ENCODE measurements around the gene ARG2.

The ARG2 gene

GRCh38 chr14:67641902-67642749 is 22.4 kb downstream of the ARG2 start:
- DNase-seq = no peak

DNA sequence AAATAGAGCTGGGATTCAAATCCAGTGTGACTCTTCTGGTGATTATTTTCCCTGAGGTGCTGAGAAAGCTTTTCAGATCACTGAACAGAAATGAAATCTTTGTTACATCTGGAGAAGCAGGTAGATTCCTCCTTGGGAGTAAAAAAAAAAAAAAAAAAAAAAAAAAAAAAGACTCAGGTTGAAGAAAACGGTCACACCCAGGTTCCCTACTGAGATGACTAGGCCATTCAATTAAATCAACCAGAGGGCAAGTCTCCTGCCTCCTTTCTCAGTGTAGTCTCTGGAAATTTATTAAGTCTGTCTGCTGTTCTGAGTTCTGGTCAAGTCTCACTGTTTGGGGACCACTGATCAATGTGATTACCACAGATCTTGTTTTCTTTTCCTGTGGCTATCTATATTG is 24.0 kb downstream of the ARG2 start:
- no peak for DNase-seq

DNA sequence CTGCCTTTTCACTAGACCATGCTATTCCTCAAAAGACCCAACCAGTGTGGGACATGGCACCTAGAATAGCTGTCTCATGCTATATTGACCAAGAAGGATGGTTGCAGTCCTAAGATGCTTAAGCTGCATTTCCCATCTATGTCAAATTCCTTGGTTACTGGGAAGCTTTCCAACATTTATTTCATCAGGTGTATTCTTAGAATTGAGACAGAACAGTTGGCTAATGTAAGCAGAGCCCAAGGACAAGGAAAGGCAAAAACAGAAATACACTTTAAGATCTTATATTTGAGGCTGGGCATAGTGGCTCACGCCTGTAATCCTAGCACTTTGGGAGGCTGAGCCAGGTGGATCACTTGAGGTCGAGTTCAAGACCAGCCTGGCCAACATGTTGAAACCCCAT is 24.7 kb downstream of the ARG2 start:
- no peak for DNase-seq

DNA sequence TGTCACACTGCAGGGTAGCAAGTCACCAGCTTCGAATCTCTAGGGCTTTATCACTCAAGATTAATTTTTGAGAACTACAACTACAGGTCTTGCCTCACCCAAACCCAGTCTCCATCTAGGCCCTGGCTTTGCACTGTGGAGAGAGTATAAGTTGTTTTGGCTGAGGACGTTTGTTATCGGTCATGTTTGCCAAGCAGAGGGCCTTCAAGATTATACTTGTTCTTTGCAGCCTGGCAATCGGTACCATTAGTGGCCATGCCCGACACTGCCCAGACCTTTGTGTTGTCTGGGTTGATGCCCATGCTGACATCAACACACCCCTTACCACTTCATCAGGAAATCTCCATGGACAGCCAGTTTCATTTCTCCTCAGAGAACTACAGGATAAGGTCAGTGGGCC is 25.7 kb downstream of the ARG2 start:
- no peak for DNase-seq

GRCh38 chr14:67646131-67646530 is 26.4 kb downstream of the ARG2 start:
- no peak for DNase-seq

- peak in 1 of 2 experiments; percentile 16 for DNase-seq
These were observed 30.4 kb downstream of the ARG2 start for GRCh38 chr14:67650151-67650550.

DNA sequence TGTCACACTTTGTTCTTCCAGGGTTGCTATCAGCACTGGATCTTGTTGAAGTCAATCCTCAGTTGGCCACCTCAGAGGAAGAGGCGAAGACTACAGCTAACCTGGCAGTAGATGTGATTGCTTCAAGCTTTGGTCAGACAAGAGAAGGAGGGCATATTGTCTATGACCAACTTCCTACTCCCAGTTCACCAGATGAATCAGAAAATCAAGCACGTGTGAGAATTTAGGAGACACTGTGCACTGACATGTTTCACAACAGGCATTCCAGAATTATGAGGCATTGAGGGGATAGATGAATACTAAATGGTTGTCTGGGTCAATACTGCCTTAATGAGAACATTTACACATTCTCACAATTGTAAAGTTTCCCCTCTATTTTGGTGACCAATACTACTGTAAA is 31.0 kb downstream of the ARG2 start:
- no peak for DNase-seq

DNA sequence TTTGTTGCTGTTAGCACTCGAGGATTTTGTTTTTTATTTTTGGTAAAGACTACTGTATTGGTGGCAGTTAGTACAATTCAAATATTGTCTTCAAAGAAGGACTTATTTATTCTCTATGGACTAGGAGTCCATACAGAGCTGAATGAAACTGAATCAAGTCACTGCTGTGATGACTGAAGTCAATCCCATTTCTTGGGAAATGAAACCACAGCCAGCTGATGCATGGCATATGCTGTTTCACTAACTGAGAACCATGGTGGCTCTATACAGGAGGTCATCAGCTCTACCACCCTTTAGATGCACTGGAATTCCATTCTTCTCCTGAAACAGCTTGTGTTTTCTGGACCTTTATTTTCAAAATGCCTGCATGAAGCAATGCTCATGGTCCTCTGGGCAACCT is 32.5 kb downstream of the ARG2 start:
- no peak for DNase-seq

- no peak for DNase-seq
These were observed 34.0 kb downstream of the ARG2 start for GRCh38 chr14:67653651-67654280.

DNA sequence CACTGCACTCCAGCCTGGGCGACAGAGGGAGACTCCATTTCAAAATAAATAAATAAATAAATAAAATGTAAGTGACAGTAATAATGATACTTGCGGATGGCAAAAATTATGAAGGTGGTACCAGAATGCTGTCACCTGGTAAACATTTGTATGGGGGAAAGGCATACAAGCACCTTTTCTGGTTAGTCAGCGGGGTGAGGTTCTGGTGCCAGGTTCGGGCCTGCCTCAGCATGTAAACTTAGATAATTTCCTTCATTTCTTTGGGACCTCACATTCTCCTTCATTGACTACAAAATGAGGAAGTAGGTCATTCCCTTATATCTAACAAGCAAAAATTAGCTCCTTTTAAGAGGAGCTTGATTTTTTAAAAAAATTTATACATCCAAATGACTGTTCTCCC is 43.9 kb downstream of the ARG2 start:
- DNase-seq = no peak

- no peak for DNase-seq
These were observed 46.1 kb downstream of the ARG2 start for GRCh38 chr14:67665868-67666267.

GRCh38 chr14:67666750-67667449 is 47.2 kb downstream of the ARG2 start:
- DNase-seq = no peak

GRCh38 chr14:67668559-67668958 is 48.8 kb downstream of the ARG2 start:
- DNase-seq = no peak

DNA sequence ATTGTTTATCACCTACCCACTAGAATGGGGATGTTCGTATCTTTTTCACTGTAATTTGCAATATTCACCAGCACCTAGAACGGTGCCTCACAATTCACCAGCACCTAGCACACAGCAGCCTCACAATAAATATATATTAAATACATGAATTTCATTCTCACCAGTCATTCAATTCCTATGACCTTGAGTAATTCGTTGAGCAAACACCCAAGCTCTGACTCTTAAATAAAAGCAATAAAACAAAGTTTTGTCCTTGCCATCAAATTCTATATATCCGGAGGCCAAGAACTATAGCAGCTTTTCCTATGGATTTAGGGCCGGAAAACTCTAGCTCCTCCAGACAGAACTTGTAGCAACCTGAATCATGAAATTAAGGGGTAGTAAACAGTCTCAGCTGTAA is 53.7 kb downstream of the ARG2 start:
- no peak for DNase-seq

DNA sequence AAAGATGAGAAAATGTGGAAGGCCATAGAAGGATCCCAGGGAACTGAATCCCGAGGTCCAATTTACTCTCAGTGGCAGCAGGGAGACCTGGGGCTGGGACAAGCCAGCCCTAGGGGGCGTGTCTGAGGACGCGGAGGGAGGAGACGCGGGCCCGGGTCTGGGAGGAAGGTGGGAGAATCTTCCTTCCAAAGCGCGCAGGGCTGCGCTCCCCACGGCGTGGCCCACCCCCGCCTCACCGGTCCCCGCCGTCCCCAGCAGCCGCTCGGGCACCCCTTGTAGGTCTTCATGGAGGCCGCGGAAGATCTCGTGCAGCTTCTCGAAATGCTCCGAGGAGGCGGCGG is 54.4 kb downstream of the ARG2 start:
- no peak for DNase-seq

GRCh38 chr14:67674480-67675218 is 54.9 kb downstream of the ARG2 start, which contains the start of gene VTI1B:
Gene VTI1B (minus strand): TSS chr14:67674632. CDS start chr14:67674489, 143 bp downstream.
- DNase-seq = peak in 1 of 2 experiments; percentile 25

DNA sequence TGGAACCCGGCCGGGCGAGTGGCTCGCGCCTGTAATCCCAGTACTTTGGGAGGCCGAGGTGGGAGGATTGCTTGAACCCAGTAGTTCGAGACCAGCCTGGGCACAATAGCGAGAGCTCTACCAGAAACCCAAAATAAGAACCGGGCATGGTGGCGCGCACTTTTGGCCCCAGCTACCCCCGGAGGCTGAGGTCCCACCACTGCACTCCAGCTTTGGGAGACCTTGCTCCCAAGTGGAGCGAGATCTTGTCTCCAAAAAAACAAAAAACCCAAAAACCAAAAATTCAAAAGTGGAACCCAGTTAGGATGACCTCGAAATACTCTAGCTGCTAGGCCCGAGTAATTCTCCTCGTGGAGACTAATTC is 55.5 kb downstream of the ARG2 start:
- DNase-seq = no peak

DNA sequence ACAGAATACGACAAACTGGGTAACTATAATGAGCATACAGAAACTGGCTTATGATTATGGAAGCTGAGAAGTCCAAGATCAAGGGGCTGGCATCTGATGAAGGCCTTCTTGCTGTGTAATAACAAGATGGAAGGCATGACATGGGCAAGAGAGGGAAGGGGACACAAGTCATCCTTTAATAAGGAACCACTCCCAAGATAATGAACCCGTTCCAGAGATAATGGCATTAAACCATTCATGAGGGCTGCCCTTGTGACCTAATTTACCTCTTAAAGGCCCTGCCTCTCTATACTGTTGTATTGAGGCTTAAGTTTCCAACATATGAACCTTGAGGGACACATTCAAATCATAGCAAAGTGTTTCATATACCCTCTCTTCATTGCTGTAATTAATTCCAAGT is 59.3 kb downstream of the ARG2 start:
- DNase-seq = no peak

GRCh38 chr14:67680121-67680602 is 60.4 kb downstream of the ARG2 start:
- no peak for DNase-seq

DNA sequence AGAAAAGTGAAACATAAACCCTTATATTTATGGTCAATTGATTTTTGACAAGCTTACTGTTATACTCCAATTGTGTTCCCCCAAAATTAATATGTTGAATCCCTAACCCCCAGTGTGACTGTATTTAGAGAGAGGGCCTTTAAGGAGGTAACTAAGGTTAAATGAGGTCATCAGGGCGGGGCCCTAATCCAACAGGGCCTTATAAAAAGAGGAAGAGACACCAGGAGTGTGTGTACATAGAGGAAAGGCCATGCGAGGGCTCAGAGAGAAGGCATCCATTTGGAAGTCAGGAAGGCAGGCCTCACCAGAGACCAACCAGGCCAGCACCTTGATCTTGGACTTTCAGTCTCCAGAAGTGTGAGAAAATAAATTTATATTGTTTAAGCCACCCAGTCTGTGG is 61.2 kb downstream of the ARG2 start:
- no peak for DNase-seq

- DNase-seq = no peak
These were observed 64.1 kb downstream of the ARG2 start for GRCh38 chr14:67683842-67684241.

DNA sequence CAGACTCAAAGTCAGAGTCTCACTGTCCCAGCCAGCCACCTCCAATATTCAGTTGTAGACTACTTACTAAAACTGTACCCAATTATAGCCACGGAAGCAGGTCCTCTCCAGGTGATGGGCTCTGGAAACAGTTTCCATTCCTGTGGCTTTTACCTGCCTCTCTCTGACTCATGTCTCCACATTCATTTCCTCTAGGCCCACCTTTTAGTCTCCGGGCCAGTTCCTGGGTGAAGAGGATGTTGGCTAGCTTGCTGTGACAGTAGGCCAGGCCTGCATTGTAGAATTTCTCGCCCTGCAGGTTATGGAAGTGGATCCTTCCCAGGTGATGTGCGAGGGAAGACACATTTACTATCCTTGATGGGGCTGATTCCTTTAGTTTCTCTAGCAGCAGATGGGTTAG is 70.3 kb downstream of the ARG2 start:
- DNase-seq = no peak

- no peak for DNase-seq
These were observed 75.2 kb downstream of the ARG2 start for GRCh38 chr14:67694791-67695393.
